SK-N-SH treated with all-trans-retinoic acid at 6 μM for 48 hours (cell line): Measurements from ENCODE around the gene GDF7.
"Not testable (repeated sequence)": the region's sequence is repeated elsewhere in the genome, so short reads cannot be mapped to it uniquely, and the experiment has no call there.

Experiments
- ATAC-seq: fragments of 200-7000 bp; cut with Tn5 transposase; 3 replicates; pipeline ENCODE4 v1.9.1; 2020; ENCODE audit warnings: mild to moderate bottlenecking, moderate library complexity
- BACH2 ChIP-seq: fragments of 250-450 bp; sonication (Bioruptor Pico); IDR thresholded peaks from 2 replicates; pipeline ENCODE4 v1.9.0; 2021; ENCODE audit warnings: mild to moderate bottlenecking, borderline replicate concordance
- CREB5 ChIP-seq: fragments of 250-450 bp; sonication (Bioruptor Pico); IDR thresholded peaks from 2 replicates; pipeline ENCODE4 v1.5.1; 2020; ENCODE audit warnings: low read depth, mild to moderate bottlenecking, moderate library complexity
- CSRNP3 ChIP-seq: fragments of 250-450 bp; sonication (Bioruptor Pico); IDR thresholded peaks from 2 replicates; pipeline ENCODE4 v1.5.1; 2021; ENCODE audit warnings: mild to moderate bottlenecking, moderate library complexity
- ESRRG ChIP-seq: fragments of 250-450 bp; sonication (Bioruptor Pico); IDR thresholded peaks from 2 replicates; pipeline ENCODE4 v1.6.1; 2021; ENCODE audit warnings: mild to moderate bottlenecking
- GLIS3 ChIP-seq: fragments of 250-450 bp; sonication (Bioruptor Pico); IDR thresholded peaks from 2 replicates; pipeline ENCODE4 v1.5.0; 2020; ENCODE audit warnings: mild to moderate bottlenecking, moderate library complexity
- ISL1 ChIP-seq: fragments of 250-450 bp; sonication (Bioruptor Pico); IDR thresholded peaks from 2 replicates; pipeline ENCODE4 v2.1.2; 2022; ENCODE audit warnings: mild to moderate bottlenecking, moderate library complexity
- OSR1 ChIP-seq: fragments of 250-450 bp; sonication (Bioruptor Pico); IDR thresholded peaks from 2 replicates; pipeline ENCODE4 v1.8.0; 2022; ENCODE audit warnings: moderate library complexity, mild to moderate bottlenecking, inconsistent platforms
- PATZ1 ChIP-seq: fragments of 250-450 bp; sonication (Bioruptor Pico); IDR thresholded peaks from 2 replicates; pipeline ENCODE4 v1.8.0; 2020; ENCODE audit warnings: mild to moderate bottlenecking, moderate library complexity, borderline replicate concordance
- PPARA ChIP-seq: fragments of 250-450 bp; sonication (Bioruptor Pico); IDR thresholded peaks from 2 replicates; pipeline ENCODE4 v1.5.0; 2020; ENCODE audit warnings: mild to moderate bottlenecking, borderline replicate concordance
- RARB ChIP-seq: fragments of 250-450 bp; sonication (Bioruptor Pico); IDR thresholded peaks from 2 replicates; pipeline ENCODE4 v1.8.0; 2021; ENCODE audit warnings: mild to moderate bottlenecking, moderate library complexity
- SNAI2 ChIP-seq: fragments of 250-450 bp; sonication (Bioruptor Pico); IDR thresholded peaks from 2 replicates; pipeline ENCODE4 v1.5.0; 2020; ENCODE audit warnings: mild to moderate bottlenecking, moderate library complexity
- TCF4 ChIP-seq: fragments of 250-450 bp; sonication (Bioruptor Pico); IDR thresholded peaks from 2 replicates; pipeline ENCODE4 v1.8.0; 2021; ENCODE audit warnings: mild to moderate bottlenecking, moderate library complexity, borderline replicate concordance
- TOX ChIP-seq: fragments of 250-450 bp; sonication (Bioruptor Pico); IDR thresholded peaks from 2 replicates; pipeline ENCODE4 v1.8.0; 2021; ENCODE audit warnings: mild to moderate bottlenecking, moderate library complexity, borderline replicate concordance
- ZC3H10 ChIP-seq: fragments of 250-450 bp; sonication (Bioruptor Pico); IDR thresholded peaks from 2 replicates; pipeline ENCODE4 v1.5.1; 2021; ENCODE audit warnings: mild to moderate bottlenecking, moderate library complexity
- ZFP3 ChIP-seq: fragments of 250-450 bp; sonication (Bioruptor Pico); IDR thresholded peaks from 2 replicates; pipeline ENCODE4 v1.5.0; 2020; ENCODE audit warnings: mild to moderate bottlenecking, moderate library complexity
- ZFP30 ChIP-seq: fragments of 450-650 bp; formaldehyde crosslinking; IDR thresholded peaks from 2 replicates; pipeline ENCODE4 v1.5.0; 2022; ENCODE audit warnings: mild to moderate bottlenecking, moderate library complexity
- ZNF565 ChIP-seq: fragments of 450-650 bp; formaldehyde crosslinking; conservative IDR thresholded peaks from 2 replicates; pipeline ENCODE4 v1.5.0; 2020; ENCODE audit warnings: low read depth, mild to moderate bottlenecking, moderate library complexity
- ZNF70 ChIP-seq: fragments of 450-650 bp; formaldehyde crosslinking; IDR thresholded peaks from 2 replicates; pipeline ENCODE4 v1.5.0; 2020; ENCODE audit warnings: mild to moderate bottlenecking, moderate library complexity
- ZNF8 ChIP-seq: fragments of 450-650 bp; formaldehyde crosslinking; IDR thresholded peaks from 2 replicates; pipeline ENCODE4 v1.5.0; 2020; ENCODE audit warnings: mild to moderate bottlenecking, moderate library complexity
- TF ChIP-seq, protein P1 (sequence below): fragments of 250-450 bp; sonication (Bioruptor Pico); IDR thresholded peaks from 2 replicates; pipeline ENCODE4 v1.5.0; 2020; ENCODE audit warnings: mild to moderate bottlenecking, moderate library complexity

GDF7 gene

DNA sequence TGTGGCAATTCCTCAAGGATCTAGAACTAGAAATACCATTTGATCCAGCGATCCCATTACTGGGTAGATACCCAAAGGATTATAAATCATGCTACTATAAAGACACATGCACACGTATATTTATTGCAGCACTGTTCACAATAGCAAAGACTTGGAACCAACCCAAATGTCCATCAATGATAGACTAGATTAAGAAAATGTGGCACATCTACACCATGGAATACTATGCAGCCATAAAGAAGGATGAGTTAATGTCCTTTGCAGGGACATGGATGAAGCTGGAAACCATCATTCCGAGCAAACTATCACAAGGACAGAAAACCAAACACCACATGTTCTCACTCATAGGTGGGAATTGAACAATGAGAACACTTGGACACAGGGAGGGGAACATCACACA is 49.2 kb downstream of the GDF7 start:
- ATAC-seq, result not testable (repeated sequence)
- peak; percentile 65 for TF ChIP-seq ZNF8

DNA sequence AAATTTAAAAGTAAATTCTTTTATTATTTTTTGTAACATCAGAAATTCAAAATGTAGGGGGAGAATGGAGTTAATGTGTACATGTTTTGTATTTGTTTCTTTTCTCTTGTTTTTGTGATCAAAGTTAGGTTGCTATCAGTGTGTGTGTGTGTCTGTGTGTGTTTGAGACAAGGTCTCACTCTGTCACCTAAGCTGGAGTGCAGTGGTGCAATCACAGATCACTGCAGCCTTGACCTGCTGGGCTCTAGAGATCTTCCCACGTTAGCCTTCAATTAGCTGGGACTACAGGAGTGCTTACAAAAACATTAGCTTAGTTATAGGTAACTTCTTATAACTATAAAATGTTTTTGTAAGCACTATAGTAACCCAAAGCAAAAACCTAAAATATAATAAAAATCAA is 50.7 kb downstream of the GDF7 start:
- TF ChIP-seq ZNF8, result no peak
- TF ChIP-seq PATZ1 (CRISPR knock-in tag), result no peak
- no peak for TF ChIP-seq BACH2 (CRISPR knock-in tag)
- TF ChIP-seq ISL1 (CRISPR knock-in tag), result no peak
- TF ChIP-seq ESRRG (CRISPR knock-in tag), result no peak
- TF ChIP-seq RARB (CRISPR knock-in tag), result no peak
- TF ChIP-seq OSR1 (CRISPR knock-in tag), result no peak
- no peak for TF ChIP-seq ZNF70 (CRISPR knock-in tag)
- TF ChIP-seq SNAI2 (CRISPR knock-in tag), result no peak
- no peak for TF ChIP-seq ZFP3 (CRISPR knock-in tag)
- no peak for TF ChIP-seq CSRNP3 (CRISPR knock-in tag)
- TF ChIP-seq TOX (CRISPR knock-in tag), result no peak

DNA sequence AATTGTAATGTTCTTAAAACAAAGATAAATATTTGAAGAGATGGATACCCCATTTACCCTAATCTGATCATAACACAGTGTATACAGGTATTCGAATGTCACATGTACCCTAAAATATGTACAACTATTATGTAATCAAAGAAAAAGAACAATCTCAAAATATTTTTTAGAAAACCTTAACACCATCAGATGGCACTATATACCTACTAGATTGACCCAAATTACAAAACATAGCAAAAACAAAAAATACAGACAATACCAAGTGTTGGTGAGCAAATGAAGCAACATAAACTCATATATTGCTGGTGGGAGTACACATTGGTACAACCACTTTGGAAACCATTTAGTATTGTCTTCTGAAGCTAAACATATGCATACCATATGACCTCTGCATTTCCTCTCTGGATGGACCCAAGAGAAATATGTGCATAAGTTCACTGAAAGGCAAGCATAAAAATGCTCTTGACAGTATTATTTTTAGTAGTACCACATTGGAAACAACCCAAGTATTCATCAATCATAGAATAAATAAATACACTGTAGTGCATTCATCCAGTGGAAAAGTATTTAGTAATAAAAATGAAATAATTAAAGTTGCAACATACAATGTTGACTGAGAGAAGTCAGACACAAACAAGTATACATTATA is 55.8 kb downstream of the GDF7 start:
- ATAC-seq, result no peak
- TF ChIP-seq GLIS3 (no peak), OSR1 (CRISPR knock-in tag) (no peak), CREB5 (CRISPR knock-in tag) (no peak), ZFP3 (CRISPR knock-in tag) (0 out of 2 replicates have a peak, but pooled peaks have one; percentile 39)

More for the DNA sequence above, 50.7 kb downstream of the GDF7 start:
- no peak for ATAC-seq

DNA sequence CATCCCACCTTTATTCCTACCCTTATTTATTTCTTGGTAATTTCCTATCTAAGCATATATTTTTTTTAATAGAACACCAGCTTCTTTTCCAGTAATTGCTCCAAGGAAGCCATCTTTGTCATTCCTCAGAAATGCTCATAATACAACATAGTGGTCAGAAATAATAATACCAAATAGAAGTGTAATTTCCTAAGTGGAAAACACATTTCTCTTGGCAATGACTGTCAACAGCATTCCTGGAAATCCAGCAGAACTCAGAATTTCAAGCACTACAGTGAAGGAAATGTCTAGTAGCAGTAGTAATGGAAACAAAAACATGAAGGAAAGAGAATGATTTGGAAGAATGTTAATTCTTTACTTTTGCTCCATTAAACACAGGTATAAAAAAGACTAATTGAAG is 56.6 kb downstream of the GDF7 start:
- no peak for ATAC-seq
- no peak for TF ChIP-seq SNAI2 (CRISPR knock-in tag)
- TF ChIP-seq TCF4 (CRISPR knock-in tag), result no peak
- no peak for TF ChIP-seq ZNF8
- TF ChIP-seq ZFP30 (CRISPR knock-in tag), result no peak
- TF ChIP-seq RARB (CRISPR knock-in tag), result no peak
- TF ChIP-seq OSR1 (CRISPR knock-in tag), result no peak
- TF ChIP-seq, protein P1, sequence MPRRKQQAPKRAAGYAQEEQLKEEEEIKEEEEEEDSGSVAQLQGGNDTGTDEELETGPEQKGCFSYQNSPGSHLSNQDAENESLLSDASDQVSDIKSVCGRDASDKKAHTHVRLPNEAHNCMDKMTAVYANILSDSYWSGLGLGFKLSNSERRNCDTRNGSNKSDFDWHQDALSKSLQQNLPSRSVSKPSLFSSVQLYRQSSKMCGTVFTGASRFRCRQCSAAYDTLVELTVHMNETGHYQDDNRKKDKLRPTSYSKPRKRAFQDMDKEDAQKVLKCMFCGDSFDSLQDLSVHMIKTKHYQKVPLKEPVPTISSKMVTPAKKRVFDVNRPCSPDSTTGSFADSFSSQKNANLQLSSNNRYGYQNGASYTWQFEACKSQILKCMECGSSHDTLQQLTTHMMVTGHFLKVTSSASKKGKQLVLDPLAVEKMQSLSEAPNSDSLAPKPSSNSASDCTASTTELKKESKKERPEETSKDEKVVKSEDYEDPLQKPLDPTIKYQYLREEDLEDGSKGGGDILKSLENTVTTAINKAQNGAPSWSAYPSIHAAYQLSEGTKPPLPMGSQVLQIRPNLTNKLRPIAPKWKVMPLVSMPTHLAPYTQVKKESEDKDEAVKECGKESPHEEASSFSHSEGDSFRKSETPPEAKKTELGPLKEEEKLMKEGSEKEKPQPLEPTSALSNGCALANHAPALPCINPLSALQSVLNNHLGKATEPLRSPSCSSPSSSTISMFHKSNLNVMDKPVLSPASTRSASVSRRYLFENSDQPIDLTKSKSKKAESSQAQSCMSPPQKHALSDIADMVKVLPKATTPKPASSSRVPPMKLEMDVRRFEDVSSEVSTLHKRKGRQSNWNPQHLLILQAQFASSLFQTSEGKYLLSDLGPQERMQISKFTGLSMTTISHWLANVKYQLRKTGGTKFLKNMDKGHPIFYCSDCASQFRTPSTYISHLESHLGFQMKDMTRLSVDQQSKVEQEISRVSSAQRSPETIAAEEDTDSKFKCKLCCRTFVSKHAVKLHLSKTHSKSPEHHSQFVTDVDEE (CRISPR knock-in tag), result no peak
- no peak for TF ChIP-seq ZNF565 (CRISPR knock-in tag)

DNA sequence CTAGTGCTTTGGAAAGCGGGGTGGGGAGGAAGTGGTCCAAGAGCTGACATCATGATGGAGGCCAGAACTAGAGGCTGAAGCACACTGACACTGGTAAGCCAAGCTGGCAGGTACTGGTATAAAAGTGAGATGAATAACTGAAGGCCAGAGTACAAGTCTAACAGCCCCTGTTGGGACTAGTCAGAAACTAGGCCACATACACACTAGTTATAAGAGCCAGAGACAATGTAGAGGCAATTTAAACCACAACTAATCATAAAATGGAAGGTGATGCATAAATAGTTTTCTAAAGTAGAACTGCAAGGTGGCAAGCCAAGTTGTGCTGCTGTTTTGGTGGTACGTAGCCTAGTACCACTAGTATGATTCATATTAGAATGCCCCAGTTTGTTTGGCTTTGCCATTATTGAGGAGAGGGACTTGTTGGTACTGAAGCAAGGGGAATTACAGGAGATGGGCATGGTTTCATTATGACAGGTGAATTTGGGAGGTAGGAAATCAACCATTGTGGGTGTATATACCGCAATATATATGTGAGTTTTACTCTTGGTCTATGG is 57.6 kb downstream of the GDF7 start:
- no peak for ATAC-seq
- TF ChIP-seq ZC3H10 (CRISPR knock-in tag) (no peak), RARB (CRISPR knock-in tag) (no peak), ZNF565 (CRISPR knock-in tag) (no peak), PPARA (no peak), SNAI2 (CRISPR knock-in tag) (no peak), ESRRG (CRISPR knock-in tag) (no peak), OSR1 (CRISPR knock-in tag) (no peak), ZNF8 (no peak), ISL1 (CRISPR knock-in tag) (no peak), ZFP3 (CRISPR knock-in tag) (no peak), CSRNP3 (CRISPR knock-in tag) (no peak)
